Skeletal muscle cell (primary cell): Measurements from ENCODE around the gene MXI1.
"Not testable (repeated sequence)": the region's sequence is repeated elsewhere in the genome, so short reads cannot be mapped to it uniquely, and the experiment has no call there.

ENCODE experiments used
- DNase-seq: peaks from one replicate; pipeline ENCODE4 v3.0.0-alpha.2; 2010; ENCODE audit warnings: low read depth
- H3K4me3 ChIP-seq: 2 replicates; pipeline ENCODE4 v1.5.1; 2011; ENCODE audit warnings: low read depth, mild to moderate bottlenecking, control low read depth, low read length, moderate library complexity

MXI1 gene

GRCh38 chr10:110327262-110327914 is 120.0 kb downstream of the MXI1 start:
- no peak for DNase-seq
- no peak overlapping the region for H3K4me3 ChIP-seq

- no peak overlapping the region for H3K4me3 ChIP-seq
- no peak for DNase-seq
Observed at GRCh38 chr10:110330675-110331074, 123.3 kb downstream of the MXI1 start.

GRCh38 chr10:110331226-110331795 is 123.9 kb downstream of the MXI1 start:
- DNase-seq, H3K4me3 ChIP-seq: not testable (repeated sequence)

- H3K4me3 ChIP-seq, result no peak overlapping the region
- no peak for DNase-seq
Observed at GRCh38 chr10:110334061-110334656, 126.8 kb downstream of the MXI1 start.

GRCh38 chr10:110335314-110336064 is 128.1 kb downstream of the MXI1 start:
- no peak for DNase-seq
- H3K4me3 ChIP-seq, result peak overlapping the region; percentile 8

GRCh38 chr10:110336111-110336721 is 128.8 kb downstream of the MXI1 start:
- H3K4me3 ChIP-seq, result peak overlapping the region; percentile 8

More at GRCh38 chr10:110336111-110336721, 128.8 kb downstream of the MXI1 start:
- peak; percentile 97 for DNase-seq
